Panc1 (cell line): ENCODE data around the gene GPRC6A. TPM values are rescaled to one million over a fixed set of nuclear protein-coding genes. Genes with fewer than 3 reads are reported as not detected.

Experiments used
- ATAC-seq: fragments of 200-7000 bp; cut with Tn5 transposase; 2 replicates; pipeline ENCODE4 v1.9.1; 2020; ENCODE audit warnings: mild to moderate bottlenecking, moderate library complexity
- BruUV-seq: library from RNA; stranded (reverse); fragments of 400-500 nt; replicated peaks from 2 replicates; lab custom pipeline; 2021; lab: Mats Ljungman, UMichigan
- CTCF ChIA-PET: fragments of 300-600 bp; sonication (Branson Sonifier 250); formaldehyde crosslinking; loops from one replicate; lab custom pipeline; 2022; ENCODE audit warnings: antibody characterized with exemption; lab: Charles Lee
- POLR2A ChIA-PET: fragments of 300-600 bp; sonication (Branson Sonifier 250); formaldehyde crosslinking; loops from one replicate; lab custom pipeline; 2022; ENCODE audit warnings: antibody characterized with exemption; lab: Charles Lee
- DNase-seq: peaks from one replicate; pipeline ENCODE4 v3.0.0-alpha.2; 2010; ENCODE audit warnings: low read depth, low spot score
- H3K27ac ChIP-seq: 2 replicates; pipeline ENCODE4 v1.5.1; 2011; ENCODE audit warnings: mild to moderate bottlenecking, low read length, inconsistent platforms
- H3K27me3 ChIP-seq: fragments of 200-500 bp; sonication (Bioruptor generic); 2 replicates; pipeline ENCODE4 v1.6.0; 2014; ENCODE audit warnings: low read length, inconsistent platforms; ENCODE audit not compliant: control insufficient read depth, insufficient read depth
- H3K36me3 ChIP-seq: fragments of 200-500 bp; sonication (Bioruptor generic); 2 replicates; pipeline ENCODE4 v1.5.1; 2014; ENCODE audit warnings: inconsistent platforms, mild to moderate bottlenecking, low read length, moderate library complexity; ENCODE audit not compliant: control insufficient read depth, insufficient read depth
- H3K4me1 ChIP-seq: 2 replicates; pipeline ENCODE4 v1.5.1; 2011; ENCODE audit warnings: inconsistent platforms, mild to moderate bottlenecking, low read length, moderate library complexity; ENCODE audit not compliant: control insufficient read depth, insufficient read depth
- H3K4me3 ChIP-seq, 2 experiments: 2 replicates each; pipeline ENCODE4 v1.5.1; 2011 to 2012; ENCODE audit warnings: low read depth in 2 of 2, low read length in 2 of 2, mild to moderate bottlenecking in 2 of 2, inconsistent platforms in 1 of 2, moderate library complexity in 1 of 2
- H3K9me3 ChIP-seq: fragments of 200-500 bp; sonication (Bioruptor generic); 2 replicates; pipeline ENCODE4 v1.5.1; 2014; ENCODE audit warnings: low read depth, mild to moderate bottlenecking, inconsistent platforms, low read length, moderate library complexity; ENCODE audit not compliant: control insufficient read depth, insufficient read depth
- POLR2AphosphoS5 ChIP-seq: IDR thresholded peaks from 2 replicates; pipeline ENCODE4 v1.6.1; 2012; ENCODE audit warnings: mild to moderate bottlenecking, low read depth, low read length, moderate library complexity
- SIN3A ChIP-seq: IDR thresholded peaks from 2 replicates; pipeline ENCODE4 v1.6.1; 2012; ENCODE audit warnings: low read depth, mild to moderate bottlenecking, low read length, moderate library complexity, borderline replicate concordance; ENCODE audit not compliant: insufficient read depth
- TCF7L2 ChIP-seq: IDR thresholded peaks from 2 replicates; pipeline ENCODE4 v1.6.1; 2011; ENCODE audit warnings: mild to moderate bottlenecking, low read depth, low read length, inconsistent platforms
- in situ Hi-C: cut with HindIII; loops from 2 replicates; pipeline ENCODE4 v1.10.0; 2016; ENCODE audit warnings: low sequenced_read_pairs, low pct_unique_long_range_greater_than_20kb
- intact Hi-C: fragments of 100-400 bp; cut with micrococcal nuclease; formaldehyde crosslinking; loops from one replicate; pipeline ENCODE4 v1.10.0; 2022; ENCODE audit not compliant: unreplicated experiment
- total RNA-seq: library from RNA; stranded (reverse); gene quantifications from one replicate; pipeline ENCODE4 v1.2.1, GENCODE V29; 2021; ENCODE audit not compliant: unreplicated experiment
- TF ChIP-seq, protein P1 (sequence below), 2 experiments: IDR thresholded peaks; 2 replicates each; pipeline ENCODE4 v1.6.1; 2011 to 2012; ENCODE audit warnings: low read depth in 2 of 2, control low read depth in 1 of 2, low read length in 1 of 2, mild to moderate bottlenecking in 1 of 2, moderate library complexity in 1 of 2; ENCODE audit not compliant: insufficient read depth in 1 of 2
- TF ChIP-seq, protein P2 (sequence below): fragments of 450-650 bp; IDR thresholded peaks from 2 replicates; pipeline ENCODE4 v1.5.1; 2017; ENCODE audit warnings: mild to moderate bottlenecking

GPRC6A gene
- total RNA-seq, 1 experiment from 2014 or later = not detected

DNA sequence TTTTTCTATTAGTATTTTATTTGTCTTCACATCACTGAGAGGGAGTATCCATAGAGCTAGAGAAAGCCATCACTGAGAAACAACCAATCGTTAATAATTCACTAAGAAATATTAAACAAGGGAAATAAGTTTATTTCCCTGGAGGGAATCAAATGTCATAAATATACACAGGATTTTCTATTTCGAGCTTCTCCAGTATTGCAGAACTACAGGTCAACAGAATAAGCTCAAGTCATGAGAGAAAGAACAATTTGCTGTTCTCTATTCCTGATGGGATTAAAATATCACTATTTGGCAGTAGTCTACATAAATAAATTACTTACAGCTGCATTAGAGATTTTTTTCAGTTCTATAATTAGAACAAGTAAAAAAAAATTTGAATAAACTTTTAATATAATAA, 61.2 kb downstream of the GPRC6A start:
- intact Hi-C loops = no loop called here
- ChIA-PET CTCF (interaction anchor here (0.6 to 0.7 kb wide), 2 partner anchors 103 to 570 kb away, joined by 3 to 6 read pairs; no protein-coding TSS in a partner anchor), POLR2A (no interaction called here)
- in situ Hi-C loops = no loop called here
- Histone ChIP-seq H3K4me1 (no peaks in the 10 kb centered on the region), H3K4me3 (no peak overlapping the region), H3K9me3 (no peaks in the 10 kb centered on the region), H3K36me3 (no peaks in the 10 kb centered on the region), H3K27ac (no peak overlapping the region), H3K27me3 (peaks cover 7% of the 10 kb centered on the region; the same call in 1 of the 2 replicates)
- TF ChIP-seq, protein P1, sequence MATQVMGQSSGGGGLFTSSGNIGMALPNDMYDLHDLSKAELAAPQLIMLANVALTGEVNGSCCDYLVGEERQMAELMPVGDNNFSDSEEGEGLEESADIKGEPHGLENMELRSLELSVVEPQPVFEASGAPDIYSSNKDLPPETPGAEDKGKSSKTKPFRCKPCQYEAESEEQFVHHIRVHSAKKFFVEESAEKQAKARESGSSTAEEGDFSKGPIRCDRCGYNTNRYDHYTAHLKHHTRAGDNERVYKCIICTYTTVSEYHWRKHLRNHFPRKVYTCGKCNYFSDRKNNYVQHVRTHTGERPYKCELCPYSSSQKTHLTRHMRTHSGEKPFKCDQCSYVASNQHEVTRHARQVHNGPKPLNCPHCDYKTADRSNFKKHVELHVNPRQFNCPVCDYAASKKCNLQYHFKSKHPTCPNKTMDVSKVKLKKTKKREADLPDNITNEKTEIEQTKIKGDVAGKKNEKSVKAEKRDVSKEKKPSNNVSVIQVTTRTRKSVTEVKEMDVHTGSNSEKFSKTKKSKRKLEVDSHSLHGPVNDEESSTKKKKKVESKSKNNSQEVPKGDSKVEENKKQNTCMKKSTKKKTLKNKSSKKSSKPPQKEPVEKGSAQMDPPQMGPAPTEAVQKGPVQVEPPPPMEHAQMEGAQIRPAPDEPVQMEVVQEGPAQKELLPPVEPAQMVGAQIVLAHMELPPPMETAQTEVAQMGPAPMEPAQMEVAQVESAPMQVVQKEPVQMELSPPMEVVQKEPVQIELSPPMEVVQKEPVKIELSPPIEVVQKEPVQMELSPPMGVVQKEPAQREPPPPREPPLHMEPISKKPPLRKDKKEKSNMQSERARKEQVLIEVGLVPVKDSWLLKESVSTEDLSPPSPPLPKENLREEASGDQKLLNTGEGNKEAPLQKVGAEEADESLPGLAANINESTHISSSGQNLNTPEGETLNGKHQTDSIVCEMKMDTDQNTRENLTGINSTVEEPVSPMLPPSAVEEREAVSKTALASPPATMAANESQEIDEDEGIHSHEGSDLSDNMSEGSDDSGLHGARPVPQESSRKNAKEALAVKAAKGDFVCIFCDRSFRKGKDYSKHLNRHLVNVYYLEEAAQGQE (IDR thresholded peaks at IDR 0.05; ENCODE audit: insufficient read depth in 1 of 2, low read depth in 2 of 2, low read length in 1 of 2) = no peak
- TF ChIP-seq TCF7L2 = no peak
- TF ChIP-seq POLR2AphosphoS5 = no peak
- ATAC-seq (no peak), DNase-seq (no peak)
- BruUV-seq = no TSS peak

DNA sequence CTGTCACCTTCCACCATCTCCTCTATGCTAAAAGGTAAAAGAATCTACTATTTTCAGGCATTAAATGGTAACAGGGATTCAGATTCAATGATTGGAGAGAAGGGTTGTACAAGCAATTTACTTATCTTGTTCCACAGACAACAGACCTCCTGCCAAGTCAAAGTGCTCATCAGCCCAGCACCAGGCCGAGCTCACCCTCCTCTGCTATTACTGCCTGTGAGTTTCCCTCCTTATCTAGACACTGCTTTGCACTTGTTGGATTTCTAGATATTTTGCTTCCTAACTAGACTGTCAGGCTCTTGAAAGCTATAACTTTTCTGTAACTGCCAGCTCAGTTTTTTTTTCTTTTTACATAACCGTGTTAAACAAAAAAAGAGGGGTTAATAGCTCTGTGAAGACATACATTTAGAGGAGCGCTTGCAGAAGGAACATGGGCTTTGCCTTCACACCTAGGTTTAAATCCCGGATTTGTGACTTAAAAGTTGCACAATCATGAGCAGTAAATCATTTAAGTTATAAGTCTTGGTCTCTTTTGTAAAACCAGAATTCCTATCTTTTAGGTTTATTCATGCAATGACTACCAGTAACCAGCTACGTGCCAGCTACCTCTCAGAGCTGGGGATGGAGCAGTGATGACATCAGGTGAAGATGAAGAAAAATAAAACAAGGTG, 62.2 kb downstream of the GPRC6A start:
- H3K4me1 ChIP-seq = no peaks in the 10 kb centered on the region
- H3K9me3 ChIP-seq = no peaks in the 10 kb centered on the region
- H3K4me3 ChIP-seq = no peak overlapping the region
- peaks cover 10% of the 10 kb centered on the region; the same call in 1 of the 2 replicates for H3K27me3 ChIP-seq
- CTCF ChIA-PET = no interaction called here
- H3K36me3 ChIP-seq = no peaks in the 10 kb centered on the region
- DNase-seq = no peak
- no peak overlapping the region for H3K27ac ChIP-seq
- no TSS peak for BruUV-seq
- POLR2A ChIA-PET = no interaction called here
- in situ Hi-C loops = no loop called here
- TF ChIP-seq SIN3A (no peak), TCF7L2 (no peak), POLR2AphosphoS5 (no peak)
- TF ChIP-seq, protein P2, sequence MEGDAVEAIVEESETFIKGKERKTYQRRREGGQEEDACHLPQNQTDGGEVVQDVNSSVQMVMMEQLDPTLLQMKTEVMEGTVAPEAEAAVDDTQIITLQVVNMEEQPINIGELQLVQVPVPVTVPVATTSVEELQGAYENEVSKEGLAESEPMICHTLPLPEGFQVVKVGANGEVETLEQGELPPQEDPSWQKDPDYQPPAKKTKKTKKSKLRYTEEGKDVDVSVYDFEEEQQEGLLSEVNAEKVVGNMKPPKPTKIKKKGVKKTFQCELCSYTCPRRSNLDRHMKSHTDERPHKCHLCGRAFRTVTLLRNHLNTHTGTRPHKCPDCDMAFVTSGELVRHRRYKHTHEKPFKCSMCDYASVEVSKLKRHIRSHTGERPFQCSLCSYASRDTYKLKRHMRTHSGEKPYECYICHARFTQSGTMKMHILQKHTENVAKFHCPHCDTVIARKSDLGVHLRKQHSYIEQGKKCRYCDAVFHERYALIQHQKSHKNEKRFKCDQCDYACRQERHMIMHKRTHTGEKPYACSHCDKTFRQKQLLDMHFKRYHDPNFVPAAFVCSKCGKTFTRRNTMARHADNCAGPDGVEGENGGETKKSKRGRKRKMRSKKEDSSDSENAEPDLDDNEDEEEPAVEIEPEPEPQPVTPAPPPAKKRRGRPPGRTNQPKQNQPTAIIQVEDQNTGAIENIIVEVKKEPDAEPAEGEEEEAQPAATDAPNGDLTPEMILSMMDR = no peak
- TF ChIP-seq, protein P1 (IDR thresholded peaks at IDR 0.05; ENCODE audit: insufficient read depth in 1 of 2, low read depth in 2 of 2, low read length in 1 of 2) = no peak
- no peak for ATAC-seq
- intact Hi-C loops = no loop called here
